HL-60/S4 (cell line): ENCODE data around the gene AZIN2.
"Not testable (repeated sequence)": the region's sequence is repeated elsewhere in the genome, so short reads cannot be mapped to it uniquely, and the experiment has no call there.

ENCODE experiments used
- in situ Hi-C: fragments of 300-500 bp; cut with MboI; formaldehyde crosslinking; loops from 2 replicates; pipeline ENCODE4 v1.14.3; 2022; ENCODE audit warnings: low sequenced_read_pairs

Gene AZIN2

DNA sequence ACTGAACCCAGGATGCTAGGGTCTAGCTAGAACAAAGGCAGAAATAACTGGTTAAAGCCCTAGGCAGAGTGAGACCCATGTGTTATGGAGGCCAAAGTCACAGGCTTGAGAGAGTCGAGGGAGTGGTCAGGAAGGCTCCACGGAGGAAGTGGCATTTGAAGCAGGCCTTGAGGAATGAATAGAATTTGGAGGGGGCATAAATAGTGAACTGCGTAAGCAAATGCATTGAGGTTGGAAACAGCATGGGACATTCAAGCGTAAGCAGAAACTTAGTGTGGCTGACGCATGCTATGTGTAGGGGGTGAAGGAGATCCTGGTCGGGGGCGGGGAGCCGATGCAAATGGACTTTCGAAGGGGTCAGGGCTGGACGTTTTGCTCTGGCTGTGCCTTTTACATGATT, 11.5 kb downstream of the AZIN2 start:
- in situ Hi-C loops, result loop anchor here (25.0 kb wide), 1 partner anchor 580 kb away; no protein-coding TSS in a partner anchor

DNA sequence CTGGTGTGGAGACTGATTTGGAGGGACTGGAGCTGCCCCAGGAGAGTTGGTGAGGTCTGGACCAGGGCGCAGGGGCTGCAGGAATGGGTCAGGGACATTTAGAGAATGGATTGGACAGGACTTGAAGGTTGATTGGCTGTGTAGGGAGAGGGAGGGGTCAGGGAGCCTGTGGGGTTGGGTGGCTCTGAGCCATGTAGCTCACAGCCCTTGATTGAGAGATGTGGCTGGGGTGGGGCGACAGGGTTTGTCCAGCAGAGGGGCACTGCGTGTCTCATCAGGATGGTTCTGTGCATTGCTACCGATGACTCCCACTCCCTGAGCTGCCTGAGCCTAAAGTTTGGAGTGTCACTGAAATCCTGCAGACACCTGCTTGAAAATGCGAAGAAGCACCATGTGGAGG, 12.1 kb downstream of the AZIN2 start:
- in situ Hi-C loops, result loop anchor here (25.0 kb wide), 1 partner anchor 581 kb away; no protein-coding TSS in a partner anchor

DNA sequence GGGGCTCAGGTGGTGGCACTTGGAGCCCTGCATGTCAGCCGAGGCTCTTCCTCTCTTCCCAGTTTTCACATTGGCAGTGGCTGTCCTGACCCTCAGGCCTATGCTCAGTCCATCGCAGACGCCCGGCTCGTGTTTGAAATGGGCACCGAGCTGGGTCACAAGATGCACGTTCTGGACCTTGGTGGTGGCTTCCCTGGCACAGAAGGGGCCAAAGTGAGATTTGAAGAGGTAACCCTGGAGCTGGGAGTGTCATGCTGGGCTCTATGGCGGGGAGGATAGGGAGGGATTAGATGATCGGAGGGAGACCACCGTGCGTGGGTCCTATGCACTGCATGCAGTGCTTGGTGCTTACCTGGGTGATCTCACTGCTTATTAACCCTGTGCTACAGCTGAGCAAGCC, 13.5 kb downstream of the AZIN2 start:
- in situ Hi-C loops, result loop anchor here (25.0 kb wide), 1 partner anchor 582 kb away; no protein-coding TSS in a partner anchor

DNA sequence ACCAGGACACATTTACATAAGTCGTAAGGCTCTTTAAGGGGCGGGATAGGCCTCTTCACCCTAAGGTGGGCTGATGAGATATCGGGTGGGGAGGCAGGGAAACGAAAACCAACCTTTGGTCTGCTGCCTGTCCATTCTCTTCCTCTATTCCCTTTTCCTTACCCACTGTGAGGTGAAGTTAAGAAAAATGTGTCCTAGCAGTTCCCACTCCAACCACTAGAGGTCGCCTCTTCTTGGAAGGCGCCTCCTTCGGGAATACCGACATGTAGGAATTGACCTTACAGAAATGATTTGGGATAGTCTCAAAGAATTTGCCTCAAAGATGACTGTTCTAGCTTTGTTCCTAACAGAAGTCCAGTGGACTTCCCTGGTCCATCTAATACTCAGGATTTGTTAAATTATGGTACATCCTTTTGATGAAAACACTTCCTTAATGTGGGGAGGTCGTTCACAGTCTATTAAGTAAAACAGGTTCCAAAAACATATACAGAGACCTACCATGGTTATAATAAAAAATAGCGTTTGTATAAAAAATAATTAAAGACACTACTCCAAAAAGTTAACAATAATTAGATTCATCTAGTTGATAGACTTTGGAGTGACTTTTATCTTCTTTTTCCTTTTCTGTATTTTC, 14.1 kb downstream of the AZIN2 start:
- in situ Hi-C loops, result loop anchor here (25.0 kb wide), 1 partner anchor 583 kb away; no protein-coding TSS in a partner anchor

DNA sequence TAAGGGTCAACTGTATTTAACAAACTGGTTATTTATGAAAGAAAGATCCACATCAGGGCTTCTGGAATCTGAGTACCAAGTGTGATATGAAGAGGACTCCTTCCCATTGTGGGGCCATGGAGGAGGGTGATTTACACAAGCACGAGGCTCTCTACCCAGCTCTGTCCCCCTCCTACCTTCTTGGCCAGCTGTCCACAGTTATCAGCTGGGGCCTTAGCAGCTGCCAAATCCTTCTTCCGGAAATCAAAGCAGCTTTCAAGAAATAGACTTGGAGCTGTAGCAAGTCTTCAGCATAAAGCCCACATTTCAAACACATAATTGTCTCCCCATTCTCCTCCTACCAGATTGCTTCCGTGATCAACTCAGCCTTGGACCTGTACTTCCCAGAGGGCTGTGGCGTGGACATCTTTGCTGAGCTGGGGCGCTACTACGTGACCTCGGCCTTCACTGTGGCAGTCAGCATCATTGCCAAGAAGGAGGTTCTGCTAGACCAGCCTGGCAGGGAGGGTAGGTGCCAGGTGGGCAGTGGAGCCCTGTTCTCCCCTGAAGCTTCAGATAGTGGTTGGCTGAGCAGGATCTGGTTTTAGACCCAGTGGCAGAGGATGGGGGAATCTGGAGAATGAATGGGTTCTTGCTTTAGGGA, 15.5 kb downstream of the AZIN2 start:
- in situ Hi-C loops, result loop anchor here (25.0 kb wide), 1 partner anchor 584 kb away; no protein-coding TSS in a partner anchor

DNA sequence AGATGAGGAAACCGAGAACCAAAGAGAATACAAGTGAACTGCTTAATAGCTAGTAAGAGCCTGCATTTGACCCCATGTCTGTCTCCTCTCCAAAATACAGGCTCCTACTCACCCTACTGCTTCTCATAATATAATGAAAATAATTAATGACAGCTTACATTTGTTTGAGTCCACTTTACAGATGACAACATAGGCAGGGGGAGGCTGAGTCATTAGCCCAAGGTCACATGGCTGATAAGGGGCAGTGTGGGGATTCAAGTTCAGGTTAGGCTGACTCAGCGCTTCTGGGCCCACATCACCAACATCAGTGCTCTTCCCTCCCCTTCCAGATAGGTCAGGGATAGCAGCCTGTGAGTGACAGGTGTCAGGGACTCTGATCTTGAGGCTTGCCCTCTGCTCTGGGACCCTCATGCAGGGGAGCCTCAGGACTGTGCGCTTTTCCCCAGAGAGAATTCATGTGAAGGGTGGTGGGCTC, 16.2 kb downstream of the AZIN2 start:
- in situ Hi-C loops, result loop anchor here (25.0 kb wide), 1 partner anchor 585 kb away; no protein-coding TSS in a partner anchor

DNA sequence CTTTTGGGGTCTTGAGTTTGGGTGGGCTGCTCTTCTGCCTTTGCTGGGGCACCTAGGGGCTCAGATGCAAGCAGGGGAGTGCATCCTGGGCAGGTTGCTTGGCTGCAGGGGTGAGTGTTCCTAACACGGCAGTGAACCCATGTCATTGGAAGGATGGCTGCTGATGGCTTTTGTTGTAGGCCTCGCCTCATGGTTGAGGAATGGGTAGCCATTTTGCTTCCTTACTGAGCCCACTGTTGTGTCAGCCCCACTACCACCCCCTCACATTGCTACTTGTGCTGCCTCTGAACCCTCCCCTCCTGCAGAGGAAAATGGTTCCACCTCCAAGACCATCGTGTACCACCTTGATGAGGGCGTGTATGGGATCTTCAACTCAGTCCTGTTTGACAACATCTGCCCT, 16.8 kb downstream of the AZIN2 start:
- in situ Hi-C loops, result loop anchor here (25.0 kb wide), 1 partner anchor 585 kb away; no protein-coding TSS in a partner anchor

DNA sequence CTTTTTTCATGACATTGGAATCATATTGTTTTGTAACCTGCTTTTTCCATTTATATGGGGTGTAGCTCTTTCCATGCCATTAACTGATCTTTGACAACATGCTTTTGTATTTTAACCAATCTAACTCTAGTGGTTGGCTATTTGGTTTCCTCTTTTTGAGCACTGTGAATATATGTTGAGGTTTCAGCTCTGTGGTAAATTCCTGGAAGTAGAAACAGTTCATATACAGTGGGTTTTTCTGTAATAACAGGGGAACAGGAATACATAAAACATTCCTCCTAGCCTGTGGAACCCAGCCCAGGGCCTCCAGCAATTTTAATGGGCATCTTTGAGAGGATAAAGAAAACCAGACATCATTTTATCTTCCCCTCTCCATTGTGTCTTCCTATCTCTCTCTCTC, 17.4 kb downstream of the AZIN2 start:
- in situ Hi-C loops, result loop anchor here (25.0 kb wide), 1 partner anchor 586 kb away; no protein-coding TSS in a partner anchor

DNA sequence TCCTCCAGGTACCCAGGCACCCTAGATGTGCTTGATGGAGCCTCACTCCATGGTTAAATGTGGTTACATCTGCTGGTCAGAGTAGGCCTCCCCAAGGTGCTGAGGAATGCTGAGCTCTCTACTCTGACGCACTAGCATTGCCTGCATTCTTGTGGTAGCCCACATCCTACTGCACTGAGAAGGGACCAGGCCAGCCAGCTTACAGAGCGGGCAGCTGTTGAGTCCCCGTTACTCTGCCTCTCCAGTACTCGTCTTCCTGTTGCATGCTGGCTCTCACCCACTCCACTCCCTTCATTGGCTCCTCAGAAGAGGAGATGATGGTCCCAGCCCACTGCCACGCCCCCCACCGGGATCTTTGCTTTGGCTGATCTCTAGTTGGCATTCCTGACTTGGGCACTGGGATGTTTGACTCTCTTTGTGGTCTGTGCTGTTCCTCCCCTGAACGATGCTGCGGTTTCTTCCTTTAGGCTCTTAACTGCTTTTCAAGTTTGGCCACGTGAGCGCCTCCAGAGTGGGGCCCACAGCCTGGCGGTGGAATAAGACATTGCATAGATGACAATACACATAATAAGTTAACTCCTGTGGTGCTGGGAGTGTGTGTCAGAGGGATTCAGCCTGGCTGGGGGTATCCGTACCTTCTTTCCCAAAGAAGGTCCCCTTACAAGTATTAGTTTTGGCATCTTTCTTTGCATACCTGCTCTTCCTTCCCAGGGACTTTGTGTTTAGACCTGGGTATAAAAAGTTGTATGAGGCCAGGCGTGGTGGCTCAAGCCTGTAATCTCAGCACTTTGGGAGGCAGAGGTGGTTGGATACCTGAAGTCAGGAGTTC, 18.6 kb downstream of the AZIN2 start:
- in situ Hi-C loops, result loop anchor here (25.0 kb wide), 1 partner anchor 587 kb away; no protein-coding TSS in a partner anchor

DNA sequence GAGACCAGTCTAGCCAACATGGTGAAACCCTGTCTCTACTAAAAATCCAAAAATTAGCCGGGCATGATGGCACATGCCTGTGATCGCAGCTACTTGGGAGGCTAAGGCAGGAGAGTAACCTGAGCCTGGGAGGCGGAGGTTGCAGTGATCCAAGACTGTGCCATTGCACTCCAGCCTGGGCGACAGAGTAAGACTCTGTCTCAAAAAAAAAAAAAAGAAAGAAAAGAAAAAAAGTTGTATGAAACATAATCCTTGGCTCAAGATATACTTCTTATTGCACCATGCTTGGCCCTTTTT, 19.1 kb downstream of the AZIN2 start:
- in situ Hi-C loops, result not testable (repeated sequence)

DNA sequence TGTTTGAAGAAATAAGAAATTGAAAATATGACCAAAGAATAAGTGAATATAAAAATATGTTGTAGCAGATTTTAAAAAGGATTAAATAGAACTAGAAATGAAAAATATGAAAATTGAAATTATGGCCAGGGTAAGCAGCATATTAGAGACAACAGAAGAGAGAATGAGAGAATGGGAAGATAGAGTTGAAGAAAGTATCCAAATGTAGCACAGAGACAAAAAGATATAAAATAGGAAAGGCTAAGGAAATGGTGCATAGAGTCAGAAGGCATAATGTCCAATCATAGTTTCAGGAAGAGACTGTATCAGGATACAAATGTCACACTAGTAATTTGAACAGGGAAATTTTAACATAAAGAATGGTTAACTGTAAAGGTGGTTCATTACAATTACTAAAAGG, 29.5 kb downstream of the AZIN2 start:
- in situ Hi-C loops, result no loop called here

DNA sequence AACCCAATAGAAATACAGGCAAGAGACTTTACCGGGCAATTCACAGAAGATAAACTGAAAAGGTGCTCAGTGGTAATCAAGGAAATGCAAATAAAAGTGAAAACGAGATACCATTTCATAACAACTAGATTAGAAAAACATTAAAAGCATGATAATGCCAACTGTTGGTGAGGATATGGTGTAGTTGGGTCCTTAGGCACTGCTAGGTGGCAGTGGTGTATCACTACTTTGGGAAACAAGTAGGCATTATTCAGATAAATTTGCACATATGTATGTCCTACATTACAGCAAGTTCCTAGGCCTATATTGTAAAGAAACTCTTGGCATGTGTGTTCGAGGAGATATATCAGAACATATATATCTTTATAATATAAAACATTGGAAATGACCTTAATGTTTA, 31.0 kb downstream of the AZIN2 start:
- in situ Hi-C loops, result no loop called here

DNA sequence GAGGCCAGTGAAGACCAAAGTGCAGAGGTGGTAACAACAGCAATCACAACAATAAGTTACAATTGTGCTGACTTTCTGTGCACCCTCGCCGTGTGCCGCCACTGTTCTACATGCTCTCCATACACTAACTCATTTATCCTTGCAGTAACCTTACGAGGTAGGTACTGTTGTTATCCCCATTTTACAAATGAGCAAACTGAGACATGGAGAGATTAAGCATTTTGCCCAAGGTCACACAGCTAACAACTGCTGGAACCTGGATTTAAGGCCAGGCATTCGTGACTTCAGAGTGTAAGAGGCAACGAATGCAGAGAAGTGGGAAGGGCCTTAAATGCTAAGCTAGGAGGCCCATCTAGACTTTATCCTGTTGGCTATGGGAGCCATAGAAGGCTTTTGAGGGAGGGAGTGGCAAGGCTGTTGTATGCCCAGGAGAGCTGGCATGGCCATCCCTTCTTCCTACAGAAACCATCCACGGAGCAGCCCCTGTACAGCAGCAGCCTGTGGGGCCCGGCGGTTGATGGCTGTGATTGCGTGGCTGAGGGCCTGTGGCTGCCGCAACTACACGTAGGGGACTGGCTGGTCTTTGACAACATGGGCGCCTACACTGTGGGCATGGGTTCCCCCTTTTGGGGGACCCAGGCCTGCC, 36.6 kb downstream of the AZIN2 start:
- in situ Hi-C loops, result no loop called here

DNA sequence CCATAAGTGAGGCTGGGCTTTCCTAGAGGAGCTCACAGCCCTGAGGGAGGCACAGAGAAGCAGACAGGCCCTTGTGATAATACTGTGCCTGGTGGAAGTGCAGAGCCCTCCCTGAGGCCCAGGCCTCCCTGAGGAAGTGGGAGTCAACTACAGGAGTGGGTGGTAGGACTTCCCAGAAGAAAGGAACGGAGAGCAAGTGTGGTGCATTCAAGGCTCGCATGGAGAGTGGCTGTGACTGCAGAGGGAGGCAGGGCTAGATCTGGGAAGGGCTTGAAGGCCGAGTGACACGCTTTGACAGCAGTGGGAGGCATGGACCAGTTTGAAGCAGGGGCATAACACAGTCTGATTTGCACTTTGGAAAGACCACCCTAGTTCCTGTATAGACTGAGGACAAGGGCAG, 37.3 kb downstream of the AZIN2 start:
- in situ Hi-C loops, result no loop called here

DNA sequence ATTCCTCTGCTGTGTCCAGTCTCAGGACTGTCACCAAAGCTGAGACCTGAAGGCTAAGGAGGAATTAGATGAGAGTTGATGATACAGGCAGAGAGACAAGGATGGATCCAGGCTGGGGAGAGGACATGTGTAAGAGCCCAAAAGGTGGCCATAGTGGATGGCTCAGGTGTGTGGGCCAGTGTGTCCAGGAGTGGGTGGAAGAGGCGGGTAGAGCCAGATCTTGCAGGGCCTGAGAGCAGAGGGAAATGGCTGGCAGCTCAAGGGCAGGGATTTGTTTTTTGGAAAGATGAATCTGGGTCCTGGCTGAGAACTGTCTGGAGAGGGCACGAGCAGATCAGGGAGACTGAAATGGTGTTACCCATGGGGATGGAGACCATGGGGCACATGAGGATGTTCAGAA, 38.1 kb downstream of the AZIN2 start:
- in situ Hi-C loops, result no loop called here

DNA sequence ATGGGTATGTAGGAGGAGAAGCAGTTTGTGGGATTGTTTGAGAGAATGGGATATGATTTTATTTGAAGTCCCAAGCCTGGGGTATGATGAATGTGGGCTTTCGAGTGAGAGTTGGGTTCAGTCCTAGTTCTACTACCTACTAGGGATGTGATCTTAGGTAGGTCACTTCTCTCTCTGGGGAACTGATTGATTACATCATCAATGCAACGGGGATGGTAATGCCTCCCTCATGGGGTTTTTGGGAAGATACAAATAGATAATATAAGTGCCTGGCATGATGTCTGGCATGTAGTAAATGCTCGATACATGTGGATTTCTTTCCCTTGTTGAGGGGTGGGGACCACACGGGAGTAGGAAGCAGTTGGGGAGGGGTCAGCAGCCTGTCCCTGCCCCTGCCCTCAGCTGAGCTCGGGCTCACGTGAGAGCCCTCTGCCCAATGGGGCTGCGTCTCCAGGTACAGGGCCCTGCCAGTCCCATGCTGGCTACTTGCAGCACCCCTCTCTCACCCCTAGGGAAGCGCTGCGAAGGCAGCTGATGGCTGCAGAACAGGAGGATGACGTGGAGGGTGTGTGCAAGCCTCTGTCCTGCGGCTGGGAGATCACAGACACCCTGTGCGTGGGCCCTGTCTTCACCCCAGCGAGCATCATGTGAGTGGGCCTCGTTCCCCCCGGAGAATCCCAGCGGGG, 38.7 kb downstream of the AZIN2 start:
- in situ Hi-C loops, result loop anchor here (10.0 kb wide), 1 partner anchor 345 kb away; no protein-coding TSS in a partner anchor

DNA sequence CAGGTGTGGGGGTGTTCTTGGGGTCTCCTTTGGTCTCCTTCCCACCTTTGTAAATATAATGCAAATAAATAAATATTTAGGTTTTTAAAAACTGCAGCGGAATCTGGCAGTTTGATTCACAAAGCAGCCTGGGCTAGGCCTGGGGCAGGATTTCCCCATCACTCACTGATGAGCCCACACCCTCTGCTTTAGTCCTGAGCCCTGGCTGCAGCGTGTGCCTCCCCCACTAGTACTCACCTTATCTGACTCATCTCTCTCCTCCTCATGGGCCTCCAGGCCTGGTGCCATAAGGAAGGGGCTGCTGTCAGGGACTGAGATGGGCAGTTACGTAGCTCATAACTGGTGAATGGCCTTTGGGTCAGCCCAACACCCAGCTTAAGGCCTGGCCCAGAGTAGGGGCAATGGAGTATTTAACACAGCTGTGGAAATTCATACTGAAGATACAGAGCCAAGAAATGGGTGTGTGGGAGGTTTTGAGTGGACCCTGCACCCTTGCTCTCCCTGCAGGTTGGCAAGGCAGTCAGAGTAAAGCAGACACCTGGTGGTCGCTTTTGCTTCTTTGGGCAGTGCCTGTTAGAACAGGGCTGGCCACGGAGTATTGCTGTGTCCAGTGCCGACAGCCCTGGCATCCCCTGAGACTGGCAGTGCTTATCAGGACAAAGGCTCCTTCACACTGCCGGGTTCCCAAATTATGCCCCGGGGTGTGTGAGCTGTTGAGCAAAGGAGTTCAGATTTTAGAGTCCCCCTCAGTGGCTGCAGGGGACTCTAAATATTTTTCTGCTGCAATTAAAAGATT, 39.7 kb downstream of the AZIN2 start:
- in situ Hi-C loops, result loop anchor here (10.0 kb wide), 1 partner anchor 344 kb away; no protein-coding TSS in a partner anchor

DNA sequence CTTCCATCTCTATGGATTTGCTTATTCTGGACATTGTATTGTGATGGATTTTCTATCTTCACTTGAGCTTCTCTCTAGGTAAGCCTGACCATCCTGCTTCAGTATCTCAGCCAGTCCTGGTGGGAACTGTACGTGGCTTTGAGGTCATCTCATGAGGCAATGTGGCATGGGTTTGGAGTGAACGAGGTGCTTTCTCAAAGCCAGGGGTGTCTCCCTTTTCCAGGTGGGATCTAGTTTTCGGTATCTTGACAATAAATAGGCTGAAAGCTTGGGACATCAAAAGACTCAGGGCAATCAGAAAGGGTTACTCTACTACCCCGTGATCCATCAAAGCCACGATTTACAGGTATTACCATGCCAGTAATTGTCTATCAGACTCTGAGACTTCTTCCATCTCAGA, 40.8 kb downstream of the AZIN2 start:
- in situ Hi-C loops, result loop anchor here (10.0 kb wide), 1 partner anchor 343 kb away; no protein-coding TSS in a partner anchor

DNA sequence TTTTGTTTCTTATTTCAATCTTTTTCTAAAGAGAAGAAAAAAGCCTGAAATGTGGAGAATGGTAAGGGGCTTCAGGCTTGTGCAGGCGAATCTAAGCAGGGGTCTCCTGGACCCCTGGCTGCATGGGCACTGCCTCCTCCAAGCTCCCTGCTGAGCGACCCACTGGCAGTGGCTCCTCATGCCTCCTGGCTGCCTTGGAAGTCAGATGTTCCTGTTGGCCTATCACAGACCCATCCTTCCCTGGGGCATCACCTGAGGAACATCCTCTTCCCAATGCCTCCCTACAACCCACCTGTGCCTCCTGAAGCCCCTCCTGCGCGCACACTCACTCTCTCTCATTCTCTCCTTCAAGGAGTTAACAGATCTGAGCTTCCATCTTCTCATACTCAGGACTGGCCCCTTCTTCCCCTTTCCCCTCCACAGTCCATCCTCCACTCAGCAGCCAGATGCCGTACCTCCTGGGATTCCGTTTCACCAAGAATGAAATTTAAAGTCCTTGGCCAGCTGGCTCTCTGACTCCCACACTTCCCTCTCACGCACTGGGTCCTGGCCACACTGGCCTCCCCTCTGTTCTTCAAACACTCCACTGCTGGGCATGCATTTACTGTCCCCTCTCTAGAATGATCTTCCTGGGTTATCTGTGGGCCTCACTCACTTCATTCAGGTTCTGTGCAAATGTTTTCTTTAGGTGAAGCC, 41.7 kb downstream of the AZIN2 start:
- in situ Hi-C loops, result loop anchor here (10.0 kb wide), 1 partner anchor 342 kb away; no protein-coding TSS in a partner anchor
